ENCODE results near the gene ANKRD52.
A peak's percentile ranks its signal among the peaks of the same experiment; 100 is the strongest.
"Not testable (repeated sequence)": the region's sequence is repeated elsewhere in the genome, so short reads cannot be mapped to it uniquely, and the experiment has no call there.

Gene ANKRD52

GRCh38 chr12:56205445-56205844 lies 52.7 kb downstream of the ANKRD52 start:
- DNase-seq: no peak

- DNase-seq: no peak
Measured at GRCh38 chr12:56204275-56204674, 53.9 kb downstream of the ANKRD52 start.

GRCh38 chr12:56202838-56203237 lies 55.3 kb downstream of the ANKRD52 start:
- no peak for DNase-seq

GRCh38 chr12:56202366-56202765 lies 55.8 kb downstream of the ANKRD52 start:
- DNase-seq: no peak

- DNase-seq: no peak
Measured at GRCh38 chr12:56198836-56199235, 59.3 kb downstream of the ANKRD52 start.

- DNase-seq: no peak
Measured at GRCh38 chr12:56197921-56198635, 60.1 kb downstream of the ANKRD52 start.

GRCh38 chr12:56196818-56197550 lies 61.2 kb downstream of the ANKRD52 start:
- not testable (repeated sequence) for DNase-seq

GRCh38 chr12:56193025-56193578 lies 65.1 kb downstream of the ANKRD52 start:
- DNase-seq: peak; percentile 64

- no peak for DNase-seq
Measured at GRCh38 chr12:56192582-56192981, 65.6 kb downstream of the ANKRD52 start.

GRCh38 chr12:56190695-56191155 lies 67.5 kb downstream of the ANKRD52 start:
- DNase-seq: no peak

- DNase-seq: peak; percentile 64
Measured at GRCh38 chr12:56189918-56190694, 68.1 kb downstream of the ANKRD52 start.

- DNase-seq: peak; percentile 75
Measured at GRCh38 chr12:56189099-56189917, 68.9 kb downstream of the ANKRD52 start, which contains the start of gene SMARCC2. Gene SMARCC2, minus strand, starts transcription at chr12:56189483. Its CDS starts 22 bp downstream, at chr12:56189461.

- DNase-seq: no peak
Measured at GRCh38 chr12:56188778-56189098, 69.4 kb downstream of the ANKRD52 start.

- no peak for DNase-seq
Measured at GRCh38 chr12:56188131-56188777, 69.9 kb downstream of the ANKRD52 start.
